ENCODE data around the gene LPAR1.
A peak's percentile ranks its signal among the peaks of the same experiment; 100 is the strongest.

LPAR1 gene

GRCh38 chr9:110999379-110999778 lies 38.9 kb downstream of the LPAR1 start:
- DNase-seq (ENCODE audit: extremely low read depth, low read depth): no peak
- no peak for TF ChIP-seq CTCF (IDR thresholded peaks at IDR 0.05; ENCODE audit: low read depth, low read length)

GRCh38 chr9:110997847-110998246 lies 40.4 kb downstream of the LPAR1 start:
- peak; percentile 27 for DNase-seq (ENCODE audit: extremely low read depth, low read depth)
- TF ChIP-seq CTCF (IDR thresholded peaks at IDR 0.05; ENCODE audit: low read depth, low read length): no peak

- TF ChIP-seq CTCF (IDR thresholded peaks at IDR 0.05; ENCODE audit: low read depth, low read length): no peak
- DNase-seq (ENCODE audit: extremely low read depth, low read depth): peak; percentile 82
Measured at GRCh38 chr9:110996436-110997220, 41.6 kb downstream of the LPAR1 start.

GRCh38 chr9:110995420-110996340 lies 42.6 kb downstream of the LPAR1 start:
- DNase-seq (ENCODE audit: extremely low read depth, low read depth): no peak
- TF ChIP-seq CTCF (IDR thresholded peaks at IDR 0.05; ENCODE audit: low read depth, low read length): no peak

GRCh38 chr9:110994771-110995241 lies 43.5 kb downstream of the LPAR1 start:
- TF ChIP-seq CTCF (IDR thresholded peaks at IDR 0.05; ENCODE audit: low read depth, low read length): no peak
- no peak for DNase-seq (ENCODE audit: extremely low read depth, low read depth)

- DNase-seq (ENCODE audit: extremely low read depth, low read depth): no peak
- no peak for TF ChIP-seq CTCF (IDR thresholded peaks at IDR 0.05; ENCODE audit: low read depth, low read length)
Measured at GRCh38 chr9:110990481-110990880, 47.8 kb downstream of the LPAR1 start.

GRCh38 chr9:110986529-110986928 lies 51.7 kb downstream of the LPAR1 start:
- no peak for DNase-seq (ENCODE audit: extremely low read depth, low read depth)
- no peak for TF ChIP-seq CTCF (IDR thresholded peaks at IDR 0.05; ENCODE audit: low read depth, low read length)
